Middle frontal gyrus (tissue), 1 donor: Measurements from ENCODE around the gene ATP11C.
"Not testable (repeated sequence)": the region's sequence is repeated elsewhere in the genome, so short reads cannot be mapped to it uniquely, and the experiment has no call there.

ENCODE experiments used
- DNase-seq: peaks from one replicate; pipeline ENCODE4 v3.0.0-alpha.2; 2015; ENCODE audit warnings: low spot score; ENCODE audit errors: extremely low spot score

The ATP11C gene

GRCh38 chrX:139924696-139925095 lies 8.2 kb downstream of the ATP11C start:
- no peak for DNase-seq

- DNase-seq, result no peak
Observed at GRCh38 chrX:139924069-139924695, 8.7 kb downstream of the ATP11C start.

- DNase-seq, result not testable (repeated sequence)
Observed at GRCh38 chrX:139921142-139921541, 11.7 kb downstream of the ATP11C start.

- no peak for DNase-seq
Observed at GRCh38 chrX:139920316-139920715, 12.5 kb downstream of the ATP11C start.

GRCh38 chrX:139914421-139914820 lies 18.4 kb downstream of the ATP11C start:
- DNase-seq, result no peak

GRCh38 chrX:139909712-139910111 lies 23.1 kb downstream of the ATP11C start:
- DNase-seq, result no peak

- DNase-seq, result no peak
Observed at GRCh38 chrX:139907078-139907477, 25.8 kb downstream of the ATP11C start.

- DNase-seq, result no peak
Observed at GRCh38 chrX:139905743-139906142, 27.1 kb downstream of the ATP11C start.

GRCh38 chrX:139905051-139905450 lies 27.8 kb downstream of the ATP11C start:
- no peak for DNase-seq

GRCh38 chrX:139903210-139903609 lies 29.6 kb downstream of the ATP11C start:
- no peak for DNase-seq

GRCh38 chrX:139902559-139902958 lies 30.3 kb downstream of the ATP11C start:
- DNase-seq, result no peak

GRCh38 chrX:139898334-139898733 lies 34.5 kb downstream of the ATP11C start:
- DNase-seq, result no peak

- DNase-seq, result no peak
Observed at GRCh38 chrX:139892512-139892911, 40.3 kb downstream of the ATP11C start.

GRCh38 chrX:139890991-139891700 lies 41.7 kb downstream of the ATP11C start:
- no peak for DNase-seq

- DNase-seq, result no peak
Observed at GRCh38 chrX:139889760-139890159, 43.1 kb downstream of the ATP11C start.

GRCh38 chrX:139883984-139884383 lies 48.9 kb downstream of the ATP11C start:
- no peak for DNase-seq

GRCh38 chrX:139882299-139882698 lies 50.6 kb downstream of the ATP11C start:
- DNase-seq, result no peak

GRCh38 chrX:139881572-139881971 lies 51.3 kb downstream of the ATP11C start:
- no peak for DNase-seq

- DNase-seq, result no peak
Observed at GRCh38 chrX:139881130-139881529, 51.7 kb downstream of the ATP11C start.

- no peak for DNase-seq
Observed at GRCh38 chrX:139877710-139878414, 55.0 kb downstream of the ATP11C start.

- no peak for DNase-seq
Observed at GRCh38 chrX:139875841-139876240, 57.0 kb downstream of the ATP11C start.

GRCh38 chrX:139869796-139870195 lies 63.1 kb downstream of the ATP11C start:
- no peak for DNase-seq
